MM.1S (cell line): Measurements from ENCODE around the gene LRP5.

Experiments
- EZH2 ChIP-seq: fragments of 300-600 bp; sonication (generic); optimal IDR thresholded peaks from 2 replicates; pipeline ENCODE3; 2017; ENCODE audit warnings: low read depth, mild to moderate bottlenecking, antibody characterized with exemption, low read length, mixed read lengths
- EZH2phosphoT487 ChIP-seq: fragments of 300-600 bp; sonication (generic); IDR thresholded peaks from 2 replicates; pipeline ENCODE4 v1.6.1; 2018; ENCODE audit warnings: antibody characterized with exemption, low read length
- TF ChIP-seq, protein P1 (sequence below): fragments of 300-600 bp; sonication (generic); IDR thresholded peaks from 2 replicates; pipeline ENCODE4 v1.5.1; 2016; ENCODE audit warnings: antibody characterized with exemption, low read length, mixed read lengths

DNA sequence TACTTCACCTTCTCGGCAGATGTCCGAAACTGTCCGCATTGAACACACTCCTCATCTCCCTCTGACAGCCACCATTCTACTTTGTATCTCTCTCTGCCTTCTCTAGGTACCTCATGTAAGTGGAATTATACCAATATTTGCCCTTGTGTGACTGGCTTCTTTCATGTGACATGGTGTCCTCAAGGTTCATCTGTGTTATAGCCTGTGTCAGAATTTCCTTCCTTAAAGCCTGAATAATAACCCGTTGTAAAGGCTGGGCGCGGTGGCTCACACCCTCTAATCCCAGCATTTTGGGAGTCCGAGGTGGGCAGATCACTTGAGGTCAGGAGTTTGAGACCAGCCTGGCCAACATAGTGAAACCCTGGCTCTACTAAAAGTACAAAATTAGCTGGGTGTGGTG lies 107.8 kb downstream of the LRP5 start:
- TF ChIP-seq, protein P1, sequence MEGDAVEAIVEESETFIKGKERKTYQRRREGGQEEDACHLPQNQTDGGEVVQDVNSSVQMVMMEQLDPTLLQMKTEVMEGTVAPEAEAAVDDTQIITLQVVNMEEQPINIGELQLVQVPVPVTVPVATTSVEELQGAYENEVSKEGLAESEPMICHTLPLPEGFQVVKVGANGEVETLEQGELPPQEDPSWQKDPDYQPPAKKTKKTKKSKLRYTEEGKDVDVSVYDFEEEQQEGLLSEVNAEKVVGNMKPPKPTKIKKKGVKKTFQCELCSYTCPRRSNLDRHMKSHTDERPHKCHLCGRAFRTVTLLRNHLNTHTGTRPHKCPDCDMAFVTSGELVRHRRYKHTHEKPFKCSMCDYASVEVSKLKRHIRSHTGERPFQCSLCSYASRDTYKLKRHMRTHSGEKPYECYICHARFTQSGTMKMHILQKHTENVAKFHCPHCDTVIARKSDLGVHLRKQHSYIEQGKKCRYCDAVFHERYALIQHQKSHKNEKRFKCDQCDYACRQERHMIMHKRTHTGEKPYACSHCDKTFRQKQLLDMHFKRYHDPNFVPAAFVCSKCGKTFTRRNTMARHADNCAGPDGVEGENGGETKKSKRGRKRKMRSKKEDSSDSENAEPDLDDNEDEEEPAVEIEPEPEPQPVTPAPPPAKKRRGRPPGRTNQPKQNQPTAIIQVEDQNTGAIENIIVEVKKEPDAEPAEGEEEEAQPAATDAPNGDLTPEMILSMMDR, result no peak
- no peak for TF ChIP-seq EZH2
- TF ChIP-seq EZH2phosphoT487, result no peak
